Measurements from ENCODE around the gene CDH13.

GRCh38 chr16:83532634-83533033 is 905.9 kb downstream of the CDH13 start:
- TF ChIP-seq EZH2 (IDR thresholded peaks at IDR 0.05; ENCODE audit: borderline replicate concordance) (no peak), CTCF (IDR thresholded peaks at IDR 0.05; ENCODE audit: poor library complexity) (no peak), EZH2phosphoT487 (IDR thresholded peaks at IDR 0.05; ENCODE audit: low read depth, severe bottlenecking, unreplicated experiment) (no peak)

Measured in hepatocyte (in vitro differentiated cells).